ENCODE measurements around the gene C3orf52.

C3orf52 gene

GRCh38 chr3:112088944-112089343, 2.8 kb downstream of the C3orf52 start:
- Histone ChIP-seq H3K4me3 (ENCODE audit: low read length) (no peak overlapping the region), H3K9me3 (ENCODE audit: control insufficient read depth, low read depth, low read length) (no peaks in the 10 kb centered on the region), H3K9ac (ENCODE audit: low read length) (no peak overlapping the region), H3K27me3 (ENCODE audit: control insufficient read depth, insufficient read depth, low read length) (peaks cover 21% of the 10 kb centered on the region), H3K27ac (ENCODE audit: low read length) (no peak overlapping the region), H3K36me3 (ENCODE audit: control insufficient read depth, low read depth, low read length) (no peaks in the 10 kb centered on the region), H3K4me1 (ENCODE audit: control insufficient read depth, low read depth, low read length) (peaks cover 22% of the 10 kb centered on the region)

- H3K36me3 ChIP-seq (ENCODE audit: control insufficient read depth, low read depth, low read length), result no peaks in the 10 kb centered on the region
- H3K27me3 ChIP-seq (ENCODE audit: control insufficient read depth, insufficient read depth, low read length), result peaks cover 8% of the 10 kb centered on the region
- H3K4me1 ChIP-seq (ENCODE audit: control insufficient read depth, low read depth, low read length), result peaks cover 22% of the 10 kb centered on the region
- H3K27ac ChIP-seq (ENCODE audit: low read length), result no peak overlapping the region
- no peak overlapping the region for H3K9ac ChIP-seq (ENCODE audit: low read length)
- no peak overlapping the region for H3K4me3 ChIP-seq (ENCODE audit: low read length)
- no peaks in the 10 kb centered on the region for H3K9me3 ChIP-seq (ENCODE audit: control insufficient read depth, low read depth, low read length)
Observed at GRCh38 chr3:112089956-112090886, 4.0 kb downstream of the C3orf52 start.

- no peaks in the 10 kb centered on the region for H3K36me3 ChIP-seq (ENCODE audit: control insufficient read depth, low read depth, low read length)
- no peak overlapping the region for H3K4me3 ChIP-seq (ENCODE audit: low read length)
- no peaks in the 10 kb centered on the region for H3K27me3 ChIP-seq (ENCODE audit: control insufficient read depth, insufficient read depth, low read length)
- H3K9ac ChIP-seq (ENCODE audit: low read length), result no peak overlapping the region
- H3K27ac ChIP-seq (ENCODE audit: low read length), result no peak overlapping the region
- H3K9me3 ChIP-seq (ENCODE audit: control insufficient read depth, low read depth, low read length), result no peaks in the 10 kb centered on the region
- H3K4me1 ChIP-seq (ENCODE audit: control insufficient read depth, low read depth, low read length), result peaks cover 22% of the 10 kb centered on the region
Observed at GRCh38 chr3:112090887-112091586, 4.8 kb downstream of the C3orf52 start.

GRCh38 chr3:112092496-112093179, 6.4 kb downstream of the C3orf52 start:
- H3K36me3 ChIP-seq (ENCODE audit: control insufficient read depth, low read depth, low read length), result no peaks in the 10 kb centered on the region
- H3K4me1 ChIP-seq (ENCODE audit: control insufficient read depth, low read depth, low read length), result peaks cover 17% of the 10 kb centered on the region
- no peaks in the 10 kb centered on the region for H3K27me3 ChIP-seq (ENCODE audit: control insufficient read depth, insufficient read depth, low read length)
- no peak overlapping the region for H3K4me3 ChIP-seq (ENCODE audit: low read length)
- no peak overlapping the region for H3K27ac ChIP-seq (ENCODE audit: low read length)
- no peaks in the 10 kb centered on the region for H3K9me3 ChIP-seq (ENCODE audit: control insufficient read depth, low read depth, low read length)
- no peak overlapping the region for H3K9ac ChIP-seq (ENCODE audit: low read length)

GRCh38 chr3:112093180-112093522, 7.0 kb downstream of the C3orf52 start:
- Histone ChIP-seq H3K9ac (ENCODE audit: low read length) (no peak overlapping the region), H3K27ac (ENCODE audit: low read length) (no peak overlapping the region), H3K27me3 (ENCODE audit: control insufficient read depth, insufficient read depth, low read length) (no peaks in the 10 kb centered on the region), H3K4me3 (ENCODE audit: low read length) (no peak overlapping the region), H3K36me3 (ENCODE audit: control insufficient read depth, low read depth, low read length) (no peaks in the 10 kb centered on the region), H3K4me1 (ENCODE audit: control insufficient read depth, low read depth, low read length) (peaks cover 12% of the 10 kb centered on the region), H3K9me3 (ENCODE audit: control insufficient read depth, low read depth, low read length) (no peaks in the 10 kb centered on the region)

GRCh38 chr3:112095731-112096130, 9.5 kb downstream of the C3orf52 start:
- Histone ChIP-seq H3K9me3 (ENCODE audit: control insufficient read depth, low read depth, low read length) (no peaks in the 10 kb centered on the region), H3K4me1 (ENCODE audit: control insufficient read depth, low read depth, low read length) (peaks cover 12% of the 10 kb centered on the region), H3K27me3 (ENCODE audit: control insufficient read depth, insufficient read depth, low read length) (no peaks in the 10 kb centered on the region), H3K4me3 (ENCODE audit: low read length) (no peak overlapping the region), H3K36me3 (ENCODE audit: control insufficient read depth, low read depth, low read length) (no peaks in the 10 kb centered on the region), H3K27ac (ENCODE audit: low read length) (no peak overlapping the region), H3K9ac (ENCODE audit: low read length) (no peak overlapping the region)

GRCh38 chr3:112096176-112096575, 10.0 kb downstream of the C3orf52 start:
- Histone ChIP-seq H3K36me3 (ENCODE audit: control insufficient read depth, low read depth, low read length) (no peaks in the 10 kb centered on the region), H3K9ac (ENCODE audit: low read length) (no peak overlapping the region), H3K4me3 (ENCODE audit: low read length) (no peak overlapping the region), H3K9me3 (ENCODE audit: control insufficient read depth, low read depth, low read length) (no peaks in the 10 kb centered on the region), H3K4me1 (ENCODE audit: control insufficient read depth, low read depth, low read length) (peaks cover 12% of the 10 kb centered on the region), H3K27ac (ENCODE audit: low read length) (no peak overlapping the region), H3K27me3 (ENCODE audit: control insufficient read depth, insufficient read depth, low read length) (no peaks in the 10 kb centered on the region)

- Histone ChIP-seq H3K9me3 (ENCODE audit: control insufficient read depth, low read depth, low read length) (no peaks in the 10 kb centered on the region), H3K4me1 (ENCODE audit: control insufficient read depth, low read depth, low read length) (peaks cover 10% of the 10 kb centered on the region), H3K4me3 (ENCODE audit: low read length) (no peak overlapping the region), H3K9ac (ENCODE audit: low read length) (no peak overlapping the region), H3K27ac (ENCODE audit: low read length) (no peak overlapping the region), H3K27me3 (ENCODE audit: control insufficient read depth, insufficient read depth, low read length) (no peaks in the 10 kb centered on the region), H3K36me3 (ENCODE audit: control insufficient read depth, low read depth, low read length) (no peaks in the 10 kb centered on the region)
Observed at GRCh38 chr3:112097378-112097777, 11.2 kb downstream of the C3orf52 start.

- no peak overlapping the region for H3K27ac ChIP-seq (ENCODE audit: low read length)
- no peak overlapping the region for H3K9ac ChIP-seq (ENCODE audit: low read length)
- H3K36me3 ChIP-seq (ENCODE audit: control insufficient read depth, low read depth, low read length), result no peaks in the 10 kb centered on the region
- no peaks in the 10 kb centered on the region for H3K4me1 ChIP-seq (ENCODE audit: control insufficient read depth, low read depth, low read length)
- no peaks in the 10 kb centered on the region for H3K9me3 ChIP-seq (ENCODE audit: control insufficient read depth, low read depth, low read length)
- H3K4me3 ChIP-seq (ENCODE audit: low read length), result no peak overlapping the region
- no peaks in the 10 kb centered on the region for H3K27me3 ChIP-seq (ENCODE audit: control insufficient read depth, insufficient read depth, low read length)
Observed at GRCh38 chr3:112101916-112102315, 15.7 kb downstream of the C3orf52 start.

- H3K9me3 ChIP-seq (ENCODE audit: control insufficient read depth, low read depth, low read length), result no peaks in the 10 kb centered on the region
- no peaks in the 10 kb centered on the region for H3K27me3 ChIP-seq (ENCODE audit: control insufficient read depth, insufficient read depth, low read length)
- no peak overlapping the region for H3K4me3 ChIP-seq (ENCODE audit: low read length)
- no peaks in the 10 kb centered on the region for H3K36me3 ChIP-seq (ENCODE audit: control insufficient read depth, low read depth, low read length)
- no peak overlapping the region for H3K27ac ChIP-seq (ENCODE audit: low read length)
- H3K9ac ChIP-seq (ENCODE audit: low read length), result no peak overlapping the region
- H3K4me1 ChIP-seq (ENCODE audit: control insufficient read depth, low read depth, low read length), result no peaks in the 10 kb centered on the region
Observed at GRCh38 chr3:112104774-112105173, 18.6 kb downstream of the C3orf52 start.

- no peak overlapping the region for H3K4me3 ChIP-seq (ENCODE audit: low read length)
- H3K27me3 ChIP-seq (ENCODE audit: control insufficient read depth, insufficient read depth, low read length), result no peaks in the 10 kb centered on the region
- no peaks in the 10 kb centered on the region for H3K4me1 ChIP-seq (ENCODE audit: control insufficient read depth, low read depth, low read length)
- no peak overlapping the region for H3K27ac ChIP-seq (ENCODE audit: low read length)
- H3K9me3 ChIP-seq (ENCODE audit: control insufficient read depth, low read depth, low read length), result no peaks in the 10 kb centered on the region
- H3K9ac ChIP-seq (ENCODE audit: low read length), result no peak overlapping the region
- H3K36me3 ChIP-seq (ENCODE audit: control insufficient read depth, low read depth, low read length), result peaks cover 9% of the 10 kb centered on the region
Observed at GRCh38 chr3:112109322-112109721, 23.1 kb downstream of the C3orf52 start.

Measured in iPS-18a (cell line).